Measurements from ENCODE around the gene SSTR4.

SSTR4 gene

DNA sequence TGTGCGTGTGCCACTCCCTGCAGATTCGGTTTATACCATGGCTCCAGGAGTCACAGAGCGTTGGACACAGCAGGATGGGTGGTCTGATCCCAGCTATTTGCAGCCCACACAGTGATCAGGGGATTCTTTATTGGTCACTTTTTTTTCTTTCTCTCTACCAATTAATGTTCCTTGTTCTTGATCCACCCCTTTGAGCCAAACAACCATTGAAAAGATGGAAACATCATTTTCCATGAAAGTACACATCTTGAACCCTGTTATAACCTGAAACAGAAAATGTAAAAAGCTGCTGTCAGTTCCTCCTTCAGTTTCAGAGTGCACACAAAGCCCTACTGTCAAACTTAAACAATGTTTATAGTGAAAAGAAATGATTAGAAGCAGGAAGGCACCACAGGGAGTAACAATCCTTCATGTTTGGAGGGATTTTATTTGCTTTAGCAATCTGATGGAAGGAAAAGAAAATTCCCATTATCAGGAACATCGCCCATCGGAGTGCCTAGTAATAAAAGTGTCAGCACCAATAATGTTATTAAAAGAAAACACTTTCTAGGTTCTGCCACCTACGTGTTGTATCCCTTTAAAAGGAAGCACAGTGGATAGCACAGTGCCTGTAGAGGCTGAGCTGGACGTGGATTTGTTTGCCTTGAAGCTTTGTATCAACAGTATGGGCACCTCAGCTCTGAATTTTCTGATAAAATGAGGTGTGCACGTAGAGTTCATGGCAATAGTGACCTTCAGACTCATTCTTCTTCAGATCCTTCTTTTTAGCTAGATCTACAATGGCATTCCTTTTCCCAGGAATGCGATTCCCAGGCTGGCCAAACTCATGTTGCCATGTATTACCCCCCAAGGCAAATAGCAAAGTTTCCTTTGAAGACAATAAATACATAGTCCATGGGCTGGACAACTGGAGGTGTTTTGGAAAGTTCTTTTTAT, 30.4 kb downstream of the SSTR4 start:
- no peak for DNase-seq (ENCODE audit: low spot score)

DNA sequence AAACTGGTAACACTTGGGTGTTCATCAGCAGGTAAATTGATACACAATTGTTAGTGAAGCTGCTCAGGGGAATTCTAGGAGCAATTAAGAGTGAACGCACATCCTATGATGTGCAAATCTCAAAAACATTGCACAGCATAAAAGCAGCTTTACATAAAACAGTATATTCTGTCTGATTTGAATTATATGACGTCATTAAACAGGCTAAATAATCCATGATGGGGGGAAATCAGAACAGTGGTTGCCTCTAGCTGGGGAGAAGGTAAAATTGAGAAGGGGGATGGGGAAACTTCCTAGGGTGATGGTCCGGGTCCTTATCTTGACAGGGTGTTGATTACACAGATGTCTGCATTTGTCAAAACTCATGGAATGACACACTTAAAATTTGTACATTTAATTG, 31.7 kb downstream of the SSTR4 start:
- DNase-seq (ENCODE audit: low spot score): no peak

- no peak for DNase-seq (ENCODE audit: low spot score)
Measured at GRCh38 chr20:23068283-23068682, 33.2 kb downstream of the SSTR4 start.

DNA sequence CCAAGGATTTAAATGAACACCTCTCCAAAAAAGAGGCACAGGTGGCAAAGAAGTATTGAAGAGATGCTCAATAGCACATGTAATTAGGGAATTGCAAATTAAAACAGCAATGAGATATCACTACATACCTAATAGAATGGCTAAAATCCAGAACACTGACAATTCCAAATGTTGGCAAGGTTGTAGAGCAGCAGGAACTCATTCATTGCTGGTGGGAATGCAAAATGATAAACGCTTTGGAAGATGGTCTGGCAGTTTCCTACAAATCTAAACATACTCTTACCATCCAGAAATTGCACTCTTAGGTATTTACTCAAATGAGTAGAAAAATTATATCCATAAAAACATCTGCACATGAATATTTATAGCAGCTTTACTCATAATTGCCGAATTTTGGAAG, 34.0 kb downstream of the SSTR4 start:
- no peak for DNase-seq (ENCODE audit: low spot score)

- no peak for DNase-seq (ENCODE audit: low spot score)
Measured at GRCh38 chr20:23071398-23071797, 36.3 kb downstream of the SSTR4 start.

DNA sequence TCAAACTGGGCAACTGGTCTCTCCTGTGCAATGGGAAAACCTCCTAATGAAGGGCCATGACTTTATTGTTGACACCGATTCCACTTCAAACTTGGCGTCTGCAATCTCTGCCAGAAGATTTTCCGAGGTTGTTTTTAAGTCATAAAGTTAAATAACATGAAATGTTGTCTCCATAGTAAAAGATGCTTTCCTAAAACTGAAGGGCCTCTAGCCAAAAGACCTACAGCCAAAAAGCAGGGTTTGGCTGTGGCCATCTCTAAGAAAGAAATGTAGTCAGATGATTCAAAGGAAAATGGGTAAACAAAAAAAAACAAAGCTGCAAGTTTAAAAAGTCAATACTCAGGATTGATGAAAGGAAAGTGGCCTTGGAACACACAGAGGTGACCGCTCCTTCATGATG, 36.9 kb downstream of the SSTR4 start:
- DNase-seq (ENCODE audit: low spot score): no peak

DNA sequence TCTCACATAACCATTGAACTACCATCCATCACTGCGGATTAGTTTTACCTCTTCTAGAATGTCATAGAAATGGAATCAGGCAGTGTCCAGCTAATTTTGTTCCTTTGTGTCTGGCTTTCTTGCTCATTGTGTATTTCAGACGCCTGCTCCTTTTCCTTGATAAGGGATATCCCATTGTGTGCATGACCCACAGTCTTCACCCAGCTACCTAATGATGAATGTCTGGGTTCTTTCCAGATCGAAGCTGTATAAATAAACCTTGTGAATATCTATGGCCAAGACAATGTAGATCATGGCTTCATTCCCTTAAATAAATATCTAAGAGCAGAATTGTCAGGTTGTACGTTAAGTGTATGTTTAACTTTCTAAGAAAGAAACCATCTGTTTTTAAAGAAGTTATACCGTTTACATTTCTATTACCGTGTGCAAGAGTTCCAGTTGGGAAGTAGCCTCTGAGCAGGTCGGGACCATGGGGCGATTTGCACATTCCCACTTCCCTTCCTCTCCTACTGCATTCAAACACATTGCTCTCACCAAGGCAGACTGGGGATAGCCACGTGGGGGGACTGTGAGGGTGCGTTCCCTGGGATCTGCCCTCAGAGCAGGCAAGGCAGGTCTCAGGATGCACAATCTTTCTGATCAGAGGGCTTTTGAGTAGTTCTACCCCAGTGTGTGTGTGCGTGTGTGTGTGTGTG, 37.9 kb downstream of the SSTR4 start:
- DNase-seq (ENCODE audit: low spot score): no peak

- DNase-seq (ENCODE audit: low spot score): no peak
Measured at GRCh38 chr20:23074052-23074451, 38.9 kb downstream of the SSTR4 start.

- DNase-seq (ENCODE audit: low spot score): no peak
Measured at GRCh38 chr20:23077277-23077676, 42.2 kb downstream of the SSTR4 start.

- no peak for DNase-seq (ENCODE audit: low spot score)
Measured at GRCh38 chr20:23078351-23079015, 43.4 kb downstream of the SSTR4 start.

GRCh38 chr20:23079016-23079351, 43.9 kb downstream of the SSTR4 start:
- DNase-seq (ENCODE audit: low spot score): no peak

DNA sequence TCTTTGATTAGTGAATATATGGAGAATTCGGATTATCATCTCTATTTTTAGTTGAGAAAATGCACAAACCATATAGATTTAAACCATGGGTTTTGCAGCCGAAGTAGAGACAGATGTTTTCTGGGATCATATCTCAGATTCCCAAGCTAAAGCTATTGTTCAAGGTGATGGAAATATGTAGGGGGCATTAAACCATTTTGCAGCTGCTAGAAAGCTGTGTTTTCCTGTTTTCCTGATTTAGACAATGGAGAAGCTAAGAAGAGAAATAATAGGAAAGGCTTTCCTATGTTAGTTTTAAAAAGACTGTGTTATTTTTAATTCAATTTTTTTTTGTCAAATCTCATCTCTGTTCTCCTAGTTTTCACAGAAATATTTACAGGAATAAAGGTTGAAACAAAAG, 44.8 kb downstream of the SSTR4 start:
- no peak for DNase-seq (ENCODE audit: low spot score)

GRCh38 chr20:23080521-23080920, 45.4 kb downstream of the SSTR4 start:
- no peak for DNase-seq (ENCODE audit: low spot score)

GRCh38 chr20:23081263-23081819, 46.2 kb downstream of the SSTR4 start:
- no peak for DNase-seq (ENCODE audit: low spot score)

- no peak for DNase-seq (ENCODE audit: low spot score)
Measured at GRCh38 chr20:23082846-23083552, 47.9 kb downstream of the SSTR4 start.

DNA sequence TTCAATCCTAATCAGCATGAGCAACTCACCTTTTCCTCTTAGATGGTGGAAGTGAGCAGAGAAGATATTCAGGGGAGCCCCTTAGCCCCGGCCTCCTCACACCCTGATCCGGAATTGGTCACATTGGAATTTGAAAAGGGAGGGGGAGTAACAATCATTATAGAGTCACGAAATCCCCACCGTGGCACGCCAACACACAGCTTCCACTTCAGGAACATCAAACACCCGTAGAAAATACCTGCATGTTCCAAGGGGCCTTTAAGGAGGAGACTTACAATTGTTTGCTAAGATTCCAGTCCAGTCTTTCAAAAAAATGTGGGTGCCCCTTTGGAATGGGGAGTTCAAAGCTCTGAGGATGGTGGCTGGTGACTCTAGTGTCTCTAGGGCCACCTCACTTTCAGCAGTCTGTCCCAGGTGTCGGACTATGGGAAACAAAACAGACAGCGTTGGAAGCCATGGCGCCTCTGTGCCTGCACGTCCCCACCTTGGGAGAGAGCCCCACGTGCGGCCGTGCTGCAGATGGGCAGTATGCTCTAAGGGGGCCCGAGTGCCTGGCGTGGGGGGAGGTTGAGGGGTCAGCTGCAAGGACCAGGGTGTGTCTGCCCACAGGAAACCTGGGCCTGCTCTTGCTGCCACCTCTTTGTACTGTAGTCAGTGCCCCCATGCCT, 48.6 kb downstream of the SSTR4 start:
- DNase-seq (ENCODE audit: low spot score): no peak

DNA sequence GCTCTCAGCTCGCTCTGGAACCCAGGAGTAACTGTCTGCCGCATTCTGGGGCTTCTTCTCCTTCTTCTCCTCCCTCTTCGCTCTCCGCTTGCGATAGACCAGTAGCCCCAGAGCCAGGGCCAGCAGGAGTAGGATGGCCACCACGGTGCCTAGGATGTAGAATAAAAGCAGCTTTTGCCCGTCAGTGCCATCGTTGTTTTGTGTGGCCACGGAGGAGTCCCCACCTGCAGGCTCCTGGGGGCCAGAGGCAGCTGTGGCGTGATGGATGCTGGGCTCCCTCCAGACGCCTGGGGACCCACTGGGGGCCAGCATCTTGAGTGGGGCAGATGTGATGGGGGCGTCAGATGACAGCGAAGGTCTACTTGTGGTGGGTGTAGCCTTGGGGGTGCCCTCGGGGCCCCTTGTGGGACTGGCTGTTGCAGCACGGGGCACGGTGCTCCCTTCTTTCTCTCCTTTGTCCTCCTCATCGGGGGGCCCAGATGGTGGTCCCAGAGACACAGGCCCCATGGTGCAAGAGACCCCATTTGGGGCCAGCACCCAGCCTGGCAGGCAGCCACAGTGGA, 49.3 kb downstream of the SSTR4 start:
- no peak for DNase-seq (ENCODE audit: low spot score)

DNA sequence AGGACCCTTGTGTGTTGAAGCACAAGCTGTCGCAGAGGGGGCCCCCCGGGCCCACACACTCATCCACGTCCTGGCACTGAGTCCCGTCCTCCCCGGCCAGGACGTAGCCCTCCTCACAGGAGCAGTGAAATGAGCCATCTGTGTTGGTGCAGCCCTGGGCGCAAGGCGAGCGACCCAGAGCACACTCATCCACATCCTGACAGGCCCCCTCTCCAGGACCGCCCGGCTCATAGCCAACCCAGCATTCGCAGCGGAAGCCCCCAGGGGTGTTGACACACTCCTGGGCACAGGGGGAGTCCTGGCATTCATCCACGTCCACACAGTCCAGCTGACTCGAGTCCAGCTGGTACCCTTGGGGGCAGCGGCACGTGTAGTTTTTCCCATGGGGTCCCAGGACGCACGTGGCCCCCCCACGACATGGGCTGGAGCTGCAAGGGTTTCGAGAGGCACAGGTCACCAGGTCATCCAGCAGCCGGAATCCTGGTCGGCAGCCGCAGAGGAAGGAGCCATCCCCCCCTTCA, 49.8 kb downstream of the SSTR4 start:
- no peak for DNase-seq (ENCODE audit: low spot score)

GRCh38 chr20:23085436-23086055, 50.4 kb downstream of the SSTR4 start:
- no peak for DNase-seq (ENCODE audit: low spot score)

DNA sequence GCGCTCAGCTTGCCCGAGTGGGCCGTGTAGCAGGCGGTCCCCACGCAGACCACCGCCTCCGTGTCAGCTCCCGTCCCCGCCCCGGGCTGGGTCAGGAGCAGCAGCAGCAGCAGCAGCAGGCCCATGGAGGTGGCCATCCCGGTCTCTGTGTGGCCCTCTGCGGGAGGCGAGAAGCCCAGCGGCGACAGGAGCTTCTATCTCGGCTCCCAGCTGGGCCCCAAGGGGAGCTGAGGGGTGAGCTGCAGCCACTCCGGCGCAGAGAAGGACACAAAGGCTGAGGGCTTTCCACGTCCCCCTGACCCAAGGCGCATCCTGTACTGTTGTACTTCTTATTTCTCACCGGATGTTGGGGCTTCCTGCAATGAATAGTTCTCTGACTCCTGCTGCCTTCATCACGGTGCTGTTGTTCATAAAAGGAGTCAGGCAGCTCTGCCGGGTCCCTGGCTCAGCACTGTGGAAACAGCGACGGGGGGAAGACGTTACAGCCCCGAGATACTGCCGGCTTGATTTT, 51.0 kb downstream of the SSTR4 start, which contains the start of gene CD93:
TSS of gene CD93 (minus strand) at position 269 of the 511 bp plus-strand sequence. CDS start at position 137, 132 bp downstream.
- no peak for DNase-seq (ENCODE audit: low spot score)

All from RKO (cell line).